Fibroblast of peridontal ligament (primary cell): ENCODE measurements around the gene SEMA4C.
"Not testable (repeated sequence)": the region's sequence is repeated elsewhere in the genome, so short reads cannot be mapped to it uniquely, and the experiment has no call there.

Source experiments
- DNase-seq: peaks from one replicate; pipeline ENCODE4 v3.0.0-alpha.2; 2010; ENCODE audit errors: extremely low read depth

SEMA4C gene

DNA sequence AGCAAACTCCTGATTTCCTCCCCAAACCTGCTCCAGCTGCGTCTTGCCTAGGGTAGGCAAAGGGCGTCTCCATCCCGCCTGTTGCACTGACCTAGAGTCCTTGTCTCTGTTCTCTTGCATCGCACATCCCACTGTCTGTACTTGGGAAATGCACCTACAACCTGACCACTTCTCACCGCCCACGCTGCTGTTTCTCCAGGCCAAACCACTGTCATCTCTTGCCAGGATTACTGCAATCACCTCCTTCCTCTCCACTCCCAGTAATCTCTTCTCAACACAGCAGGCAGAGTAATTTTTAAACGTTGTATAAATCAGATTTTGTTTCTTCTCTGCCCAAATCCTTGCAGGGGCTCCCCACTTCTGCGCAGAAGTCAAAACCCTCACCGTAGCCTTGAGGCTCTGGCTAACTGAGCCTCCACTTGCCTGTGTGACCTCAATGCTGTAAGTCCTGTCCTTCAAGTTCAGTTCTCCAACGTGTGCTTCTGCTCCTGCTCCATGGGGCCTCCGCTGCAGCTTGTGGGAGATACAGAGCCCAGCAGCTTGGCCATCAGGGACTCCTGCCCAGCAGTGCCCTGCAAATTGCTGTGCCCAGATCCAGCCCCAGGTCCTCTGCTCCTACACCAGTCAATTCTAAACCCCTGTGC, 27.7 kb upstream of the SEMA4C start:
- DNase-seq, result no peak

DNA sequence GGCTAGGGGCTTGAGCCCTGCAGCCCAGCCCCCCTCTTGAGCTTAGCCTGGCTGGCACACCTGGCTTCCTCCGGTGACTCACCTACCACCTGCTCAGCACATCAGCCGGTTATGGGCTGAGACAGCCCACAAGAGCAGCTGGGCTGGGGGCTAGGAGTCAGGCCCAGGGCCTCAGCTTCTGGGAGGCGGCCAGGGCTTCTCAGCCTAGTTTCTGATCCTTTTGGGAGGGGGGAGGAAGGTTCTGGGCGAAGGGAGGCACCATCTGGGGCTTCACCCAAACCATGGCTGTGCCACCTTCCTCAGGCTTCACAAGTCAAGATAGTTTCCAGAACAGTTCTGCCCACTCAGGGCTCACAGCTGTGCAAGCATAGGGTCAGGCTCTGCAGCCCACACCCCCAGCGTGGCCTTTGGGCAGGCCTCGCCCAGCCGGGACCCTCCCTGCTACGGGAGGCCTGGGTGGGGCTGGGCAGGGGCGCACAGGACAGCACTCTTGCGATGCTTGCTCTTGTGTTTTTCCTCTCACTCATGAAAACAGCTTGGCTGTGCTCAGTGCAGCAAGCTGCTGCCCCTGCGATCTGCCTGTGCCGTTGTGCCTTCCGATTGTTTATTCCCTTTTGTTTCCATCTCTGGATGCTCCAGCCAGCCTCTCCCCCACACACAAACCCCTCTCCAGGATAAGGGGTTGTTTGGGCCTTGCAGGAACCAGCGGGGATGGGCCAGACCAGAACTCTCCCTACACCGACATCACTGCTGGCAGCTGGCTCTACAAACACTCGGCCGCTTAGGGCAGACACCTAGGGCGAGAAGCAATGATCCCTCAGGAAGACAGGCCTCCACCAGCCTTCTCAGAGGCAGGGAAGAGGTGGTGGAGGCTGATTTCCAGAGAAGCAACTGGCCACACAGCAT, 26.1 kb upstream of the SEMA4C start:
- DNase-seq, result no peak

DNA sequence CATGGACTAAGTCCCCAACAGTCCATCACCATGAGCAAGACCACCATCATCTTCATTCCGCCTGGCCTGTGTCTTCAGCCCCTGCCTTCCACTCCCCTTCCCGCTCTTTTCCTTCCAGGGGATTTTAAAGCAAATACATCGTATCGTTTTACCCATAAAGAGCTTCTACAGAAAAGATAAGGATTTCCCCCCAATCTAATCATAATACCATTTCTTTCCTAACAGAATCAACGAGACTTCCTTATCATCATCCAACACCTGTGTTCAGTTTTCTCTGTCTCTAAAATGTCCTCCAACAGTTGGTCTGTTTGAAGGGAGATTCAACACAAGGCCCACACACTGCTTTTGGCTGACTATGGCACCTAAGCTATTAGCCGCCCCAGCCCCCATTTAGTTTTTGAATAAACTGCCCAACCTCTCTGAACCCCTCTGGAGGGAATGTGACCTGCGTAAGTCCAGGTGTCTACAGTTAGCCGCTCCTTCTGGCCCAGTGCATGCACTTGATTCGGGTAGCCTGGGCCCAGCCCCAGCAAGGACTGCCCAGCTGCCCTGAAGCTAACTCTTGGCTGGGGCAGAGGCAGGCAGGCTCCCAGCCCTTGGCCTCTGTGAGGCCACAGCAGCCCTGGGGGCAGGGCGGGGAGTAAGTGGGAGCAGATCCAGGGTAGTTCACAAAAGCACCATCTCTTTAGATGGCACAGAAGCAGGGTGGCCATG, 25.3 kb upstream of the SEMA4C start:
- DNase-seq, result no peak

DNA sequence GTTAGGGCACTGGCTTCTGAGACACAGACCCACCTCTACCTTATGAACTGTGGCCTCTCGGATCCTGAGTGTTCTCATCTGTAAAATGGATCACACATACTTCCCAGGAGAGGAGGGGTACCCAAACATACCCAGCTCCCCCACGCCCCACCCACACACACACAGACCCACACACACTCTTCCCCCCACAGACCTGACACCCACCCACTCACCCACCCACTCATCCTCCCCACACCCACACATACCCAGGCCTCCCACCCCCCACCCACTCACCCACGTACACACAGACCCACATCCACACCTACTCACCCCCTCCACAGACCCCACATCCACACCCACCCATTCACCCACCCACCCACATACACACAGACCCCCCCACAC, 24.3 kb upstream of the SEMA4C start:
- DNase-seq, result no peak

DNA sequence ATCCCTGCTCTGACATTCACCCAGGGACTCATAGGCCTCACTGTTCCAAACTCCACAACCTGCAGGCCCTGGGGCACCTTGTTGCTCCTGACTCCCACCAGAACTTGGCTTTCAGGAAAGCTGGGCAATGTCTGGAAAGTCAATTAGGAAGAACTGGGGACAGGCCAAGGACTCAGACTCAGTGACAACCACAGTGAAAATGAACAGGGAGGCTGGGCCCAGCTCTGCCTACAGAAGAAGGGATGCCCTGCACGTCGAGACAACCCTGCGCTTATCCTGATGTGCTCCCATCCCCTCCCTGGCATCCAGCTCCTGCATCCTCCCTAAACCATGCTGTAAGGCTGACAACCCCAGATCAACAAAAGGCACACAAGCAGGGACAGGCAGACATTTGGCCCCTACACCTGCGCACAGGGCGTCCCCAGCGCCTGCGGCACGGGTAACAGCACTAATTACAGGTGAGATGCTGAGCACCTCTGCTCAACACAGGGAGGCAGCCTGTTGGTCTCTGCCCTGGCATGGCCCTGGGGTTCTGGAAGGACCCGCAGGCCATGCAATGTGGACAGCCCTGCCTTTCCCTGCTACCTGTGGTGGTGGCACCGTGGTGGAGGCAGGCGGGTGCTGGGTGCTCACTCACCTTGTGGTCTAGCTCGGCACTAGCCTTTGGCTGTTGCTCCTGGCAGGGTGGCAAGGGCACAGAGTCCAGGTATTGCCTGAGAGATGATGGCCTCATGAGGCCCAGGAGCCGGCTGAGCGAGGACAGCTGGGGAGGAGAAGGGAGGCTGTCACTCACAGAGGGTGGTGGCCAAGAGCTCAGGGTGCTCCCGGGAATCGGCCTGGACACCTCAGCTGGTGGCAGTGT, 23.6 kb upstream of the SEMA4C start:
- DNase-seq, result no peak

DNA sequence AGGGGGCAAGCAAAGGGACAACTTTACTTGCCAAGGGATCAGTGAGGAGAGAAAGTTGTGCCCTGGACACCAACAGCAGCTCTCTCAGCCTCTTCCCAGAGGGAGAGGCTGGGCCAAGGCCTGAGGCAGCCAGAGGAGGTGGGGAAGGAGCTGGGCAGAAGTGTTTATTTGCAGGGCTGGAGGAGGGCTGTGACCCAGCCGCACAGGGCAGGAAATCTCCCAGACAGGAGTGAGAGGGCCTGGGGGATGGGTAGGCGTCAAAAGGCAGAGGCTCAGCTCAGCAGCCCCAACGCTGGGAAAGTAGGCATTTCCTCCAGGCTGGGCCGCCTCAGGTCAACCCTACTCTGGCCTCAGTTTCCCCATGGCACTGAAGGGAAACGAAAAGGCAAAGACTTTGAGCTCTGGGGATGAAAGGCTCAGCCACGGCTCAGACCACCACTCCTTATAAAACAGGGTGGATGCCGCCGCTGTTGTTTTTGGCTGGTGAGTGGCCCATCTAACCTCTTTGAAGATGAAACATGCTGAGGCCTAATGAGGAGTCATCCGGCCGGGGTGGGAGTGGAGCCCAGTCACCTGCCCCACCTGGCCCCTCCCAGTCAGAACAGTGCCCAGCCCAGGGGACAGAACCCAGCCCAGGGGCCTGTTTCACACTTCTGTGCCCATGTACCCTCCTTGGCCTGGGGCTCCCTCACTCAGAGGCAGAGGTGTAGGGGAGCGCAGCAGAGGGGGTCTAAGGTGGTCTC, 21.9 kb upstream of the SEMA4C start:
- no peak for DNase-seq

DNA sequence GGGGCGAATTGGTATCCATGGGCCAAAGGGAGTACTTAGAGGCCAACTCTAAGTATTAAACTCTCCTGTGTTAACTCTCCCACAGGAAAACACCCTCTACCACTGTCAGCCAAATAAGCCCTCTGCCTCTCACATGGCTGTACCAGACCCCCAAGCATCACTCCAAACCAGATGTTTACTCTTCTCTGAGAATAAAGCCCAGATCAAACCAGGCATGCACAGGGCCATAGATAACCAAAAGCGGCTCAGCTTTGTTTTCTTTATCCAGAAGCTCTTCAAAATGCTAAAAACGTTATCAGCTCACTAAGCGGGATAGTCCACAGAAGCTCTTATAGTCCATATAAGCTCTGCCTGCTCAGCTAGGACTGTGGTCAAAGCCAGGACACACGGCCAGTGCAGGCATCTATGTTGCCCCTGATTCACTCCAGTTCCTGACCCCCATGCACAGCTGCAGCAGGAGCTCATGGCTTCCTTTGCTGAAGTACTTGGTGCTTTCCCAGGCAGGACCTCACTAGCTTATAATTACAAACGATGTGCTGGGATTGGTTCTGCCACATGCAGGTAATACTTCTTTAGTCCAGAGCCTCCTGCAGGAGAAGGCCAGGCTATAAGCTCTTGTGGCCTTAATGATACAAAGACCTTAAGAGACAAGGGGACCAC, 21.0 kb upstream of the SEMA4C start:
- DNase-seq, result no peak

DNA sequence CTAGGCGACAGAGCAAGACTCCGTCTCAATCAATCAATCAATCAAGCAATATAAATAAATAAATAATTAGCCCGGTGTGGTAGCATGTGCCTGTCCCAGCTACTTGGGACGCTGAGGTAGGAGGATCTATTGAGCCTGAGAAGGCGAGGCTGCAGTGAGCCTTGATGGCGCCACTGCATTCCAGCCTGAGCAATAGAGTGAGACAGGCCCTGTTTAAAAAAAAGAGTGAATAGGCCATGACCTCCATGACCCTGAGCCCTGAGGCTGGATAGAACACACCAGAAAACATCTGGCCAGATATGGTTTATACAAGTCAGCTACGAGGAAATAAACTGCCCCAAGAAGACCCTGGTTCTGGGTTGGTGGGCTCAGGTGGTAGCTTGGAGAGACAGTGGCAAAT, 20.4 kb upstream of the SEMA4C start:
- DNase-seq, result no peak

DNA sequence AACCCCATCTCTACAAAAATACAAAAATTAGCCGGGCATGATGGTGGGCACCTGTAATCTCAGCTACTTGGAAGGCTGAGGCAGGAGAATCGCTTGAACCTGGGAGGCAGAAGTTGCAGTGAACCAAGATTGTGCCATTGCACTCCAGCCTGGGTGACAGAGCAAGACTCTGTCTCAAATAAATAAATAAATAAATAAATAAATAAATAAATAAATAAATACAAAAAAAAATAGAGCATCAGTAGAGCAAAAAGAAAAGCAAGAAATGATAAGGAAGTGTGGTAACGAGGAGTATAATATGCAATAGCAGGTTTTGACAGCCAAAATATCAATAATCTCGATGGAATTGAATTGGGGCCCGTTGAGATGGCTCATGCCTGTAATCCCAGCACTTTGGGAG, 19.6 kb upstream of the SEMA4C start:
- DNase-seq, result not testable (repeated sequence)

DNA sequence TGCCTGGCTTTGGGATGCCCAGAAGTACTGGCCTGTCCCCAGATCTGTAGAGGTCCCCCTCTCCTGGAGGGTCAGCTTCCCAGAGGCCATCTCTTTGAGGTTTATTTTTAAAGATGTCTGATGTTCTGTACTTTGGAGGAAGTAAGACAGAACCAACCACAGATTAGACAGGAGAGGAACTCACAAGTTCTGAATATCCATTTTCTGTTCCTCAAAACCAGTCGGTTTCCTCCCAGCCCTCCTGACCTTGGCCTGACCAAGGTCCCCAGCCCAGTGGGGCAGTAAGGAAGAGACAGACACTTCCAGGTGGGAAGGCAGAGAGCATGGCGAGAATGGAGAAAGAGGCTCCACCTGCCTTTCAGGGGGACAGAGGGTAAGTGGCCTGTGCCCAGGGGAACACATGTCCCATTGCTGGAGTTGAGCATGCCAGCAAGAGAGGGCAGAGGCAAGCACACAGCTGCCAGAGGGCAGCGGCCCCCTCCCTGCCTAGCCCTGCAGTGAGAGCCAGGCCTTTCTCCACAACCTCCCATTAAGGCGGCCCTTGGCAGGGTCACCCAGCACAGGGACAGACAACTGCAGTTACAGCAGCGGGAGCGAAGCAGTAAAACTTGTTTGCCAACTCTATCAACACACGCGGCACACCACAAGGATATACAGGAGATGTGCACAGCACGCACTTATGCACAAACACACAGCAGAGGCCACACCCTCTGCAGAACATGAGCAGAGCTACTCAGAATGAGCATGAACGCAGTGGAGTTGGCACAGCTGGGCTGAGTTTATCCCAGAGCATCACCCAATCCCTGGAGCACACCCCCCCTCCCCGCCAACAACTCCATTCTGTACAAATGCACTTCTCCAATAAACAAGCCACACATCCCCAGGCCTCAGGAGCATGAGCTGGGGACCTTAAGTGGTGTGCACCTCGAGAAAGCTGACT, 18.5 kb upstream of the SEMA4C start:
- DNase-seq, result no peak

DNA sequence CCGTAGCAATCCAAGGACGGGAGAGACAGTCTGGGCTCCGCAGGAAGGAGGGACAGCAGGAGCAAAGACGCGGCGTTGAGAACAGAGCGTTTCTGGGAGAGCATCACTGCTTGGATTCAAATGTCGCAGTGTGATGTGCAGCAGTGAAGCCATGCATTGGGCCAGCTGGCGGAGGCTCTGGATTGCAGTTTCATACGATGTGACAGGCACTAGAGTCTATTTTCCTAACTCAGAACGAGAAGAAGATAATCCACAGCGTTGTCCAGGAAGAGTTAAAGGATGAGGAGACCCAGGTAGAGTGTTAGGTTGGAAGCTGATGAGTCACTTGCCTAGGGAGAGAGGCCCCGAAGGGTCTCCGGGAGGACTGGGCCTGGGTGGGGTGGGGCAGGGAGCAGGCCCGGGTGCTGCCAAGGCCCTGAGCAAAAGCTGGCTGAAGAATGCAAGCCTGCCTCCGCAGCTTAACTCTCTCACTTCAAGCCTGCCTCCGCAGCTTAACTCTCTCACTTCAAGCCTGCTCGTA, 17.7 kb upstream of the SEMA4C start:
- no peak for DNase-seq

DNA sequence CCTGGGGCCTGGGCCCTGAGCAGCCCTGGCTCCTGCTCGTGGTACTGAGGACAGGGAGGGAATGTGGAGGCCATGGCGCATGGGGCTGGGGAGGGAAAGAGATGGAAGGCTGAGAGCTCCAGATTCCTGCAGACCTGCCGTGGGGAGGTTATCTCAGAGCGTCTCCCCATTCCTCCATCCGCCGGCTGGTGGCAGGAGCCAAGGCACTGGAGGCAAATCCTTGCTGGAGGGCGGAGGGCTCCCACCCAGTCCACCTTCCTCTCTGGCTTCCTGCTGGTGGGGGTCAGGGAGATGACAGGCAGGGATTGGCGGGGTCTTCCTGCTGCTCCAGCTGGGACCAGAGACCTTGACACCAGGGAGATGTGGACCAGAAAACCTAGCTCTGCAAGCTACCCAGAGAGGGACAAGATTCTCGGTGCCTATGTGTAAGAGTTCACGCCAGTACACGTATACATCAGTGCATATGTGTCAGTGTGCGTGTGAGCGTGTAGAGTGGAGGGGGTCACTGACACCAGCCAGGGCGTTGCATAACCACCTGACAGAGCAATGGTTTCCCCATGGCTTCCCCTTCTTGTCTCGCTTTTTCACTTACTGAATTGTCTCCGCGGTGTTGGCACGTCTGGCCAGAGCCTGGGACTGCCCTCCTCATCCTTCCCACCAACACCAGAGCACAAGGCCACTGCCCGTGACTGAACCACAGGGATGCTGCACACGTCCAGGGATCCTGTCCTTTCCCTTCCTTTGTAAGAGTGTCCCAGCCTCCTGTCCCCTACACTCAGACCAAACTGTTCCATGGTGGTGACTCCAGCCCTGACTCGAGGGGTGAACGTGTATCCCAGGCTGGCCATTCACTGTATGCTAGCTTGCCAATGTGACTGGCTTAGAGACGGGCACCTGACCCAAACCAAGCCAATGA, 15.8 kb upstream of the SEMA4C start:
- DNase-seq, result no peak

DNA sequence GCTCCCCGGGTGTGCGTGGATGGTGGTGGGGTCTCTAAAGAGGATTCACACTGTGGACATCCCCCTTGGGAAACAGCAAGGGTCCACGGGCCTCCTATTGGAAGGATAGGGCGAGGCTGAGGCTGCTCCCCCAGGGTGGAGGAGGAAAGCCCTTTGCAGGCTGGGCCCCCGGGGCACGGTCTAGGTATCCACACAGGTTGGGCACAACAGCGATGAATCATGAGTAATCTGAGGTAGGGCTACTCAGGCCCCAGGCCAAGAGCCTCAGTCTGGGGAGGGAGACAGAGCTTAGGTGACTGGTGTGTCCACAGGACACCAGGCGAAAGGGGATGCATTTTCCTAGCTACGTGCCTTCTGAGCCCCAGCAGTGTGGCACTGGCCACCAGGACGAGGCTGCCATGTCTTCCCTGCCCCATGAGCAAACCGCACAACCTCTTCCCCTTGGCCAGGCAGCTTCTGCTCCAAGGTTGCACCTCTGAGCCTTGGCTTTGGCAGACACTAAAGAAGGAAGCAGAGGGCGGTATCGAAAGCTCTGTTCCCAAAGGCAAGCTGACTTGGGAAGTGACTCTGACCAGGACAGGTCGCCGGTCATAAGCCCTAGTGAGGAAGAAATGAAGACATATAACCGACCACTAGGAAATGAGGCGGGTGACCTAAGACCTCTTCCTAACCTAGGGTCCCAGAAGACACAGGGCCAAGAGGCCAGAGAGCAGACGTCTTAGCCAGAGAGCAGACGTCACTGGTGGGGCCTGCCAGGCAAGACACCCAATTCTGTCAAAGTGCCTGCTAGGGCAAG, 14.6 kb upstream of the SEMA4C start:
- DNase-seq, result no peak

DNA sequence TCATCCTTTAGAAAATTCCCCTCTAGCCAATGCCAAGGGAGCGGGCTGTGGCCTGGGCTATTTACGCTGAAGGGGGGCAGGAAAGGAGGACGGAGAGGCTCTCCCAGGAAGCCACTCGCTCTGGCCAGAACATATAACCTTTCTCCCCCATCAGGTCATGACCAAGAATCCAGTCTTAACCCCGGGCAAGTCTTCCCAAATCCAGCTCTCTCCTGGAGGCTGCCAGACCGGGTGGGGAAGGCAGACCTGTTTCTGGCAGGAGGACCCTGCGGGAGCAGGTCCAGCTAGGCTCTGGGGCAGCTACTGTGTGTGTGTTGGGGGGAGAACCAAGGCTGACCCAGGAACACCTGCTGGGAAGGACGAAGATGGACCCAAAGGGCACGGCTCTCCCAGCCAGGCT, 13.4 kb upstream of the SEMA4C start:
- no peak for DNase-seq

DNA sequence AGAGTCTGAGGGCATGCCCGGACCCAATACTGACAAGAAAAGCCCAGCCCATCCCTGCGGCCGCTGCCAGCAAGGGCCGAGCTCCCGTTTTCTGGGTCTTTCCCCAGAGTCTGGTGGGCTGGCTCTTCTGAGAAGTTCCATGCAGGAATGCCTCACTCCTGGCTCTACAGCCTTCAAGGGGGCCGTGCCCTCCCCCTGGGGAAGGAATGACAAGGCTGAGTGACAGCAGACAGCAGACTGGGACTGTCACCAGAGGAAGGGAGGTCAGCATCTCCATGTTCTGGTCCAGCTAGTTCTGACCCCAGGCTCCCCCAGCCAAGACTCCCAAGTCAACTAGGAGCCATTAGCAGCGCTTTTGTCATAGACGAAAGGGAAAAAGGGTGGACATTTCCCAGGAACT, 13.0 kb upstream of the SEMA4C start:
- no peak for DNase-seq

DNA sequence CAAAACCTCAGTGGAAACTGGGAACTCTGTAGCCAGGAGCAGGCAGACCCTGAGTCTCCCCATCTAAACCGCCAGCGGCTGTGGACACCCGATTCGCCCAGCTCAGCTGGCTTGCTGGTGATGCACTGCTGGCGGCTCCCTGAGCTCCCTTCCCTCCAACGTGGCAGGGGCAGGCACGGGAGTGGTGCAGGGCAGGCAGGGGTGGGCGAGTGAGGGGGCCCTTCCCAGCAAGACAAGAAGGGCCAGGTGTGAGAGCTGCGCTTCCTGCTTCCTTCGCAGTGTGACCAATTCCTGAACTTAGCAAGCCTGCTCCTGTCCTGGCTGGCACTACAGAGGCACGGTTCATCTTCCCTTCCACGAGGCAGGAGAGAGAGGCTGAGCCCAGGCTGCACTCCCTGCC, 12.3 kb upstream of the SEMA4C start:
- DNase-seq, result no peak
